ENCODE results near the gene ZNF511.

GRCh38 chr10:133344236-133344635, 35.5 kb downstream of the ZNF511 start:
- TF ChIP-seq, protein P1, sequence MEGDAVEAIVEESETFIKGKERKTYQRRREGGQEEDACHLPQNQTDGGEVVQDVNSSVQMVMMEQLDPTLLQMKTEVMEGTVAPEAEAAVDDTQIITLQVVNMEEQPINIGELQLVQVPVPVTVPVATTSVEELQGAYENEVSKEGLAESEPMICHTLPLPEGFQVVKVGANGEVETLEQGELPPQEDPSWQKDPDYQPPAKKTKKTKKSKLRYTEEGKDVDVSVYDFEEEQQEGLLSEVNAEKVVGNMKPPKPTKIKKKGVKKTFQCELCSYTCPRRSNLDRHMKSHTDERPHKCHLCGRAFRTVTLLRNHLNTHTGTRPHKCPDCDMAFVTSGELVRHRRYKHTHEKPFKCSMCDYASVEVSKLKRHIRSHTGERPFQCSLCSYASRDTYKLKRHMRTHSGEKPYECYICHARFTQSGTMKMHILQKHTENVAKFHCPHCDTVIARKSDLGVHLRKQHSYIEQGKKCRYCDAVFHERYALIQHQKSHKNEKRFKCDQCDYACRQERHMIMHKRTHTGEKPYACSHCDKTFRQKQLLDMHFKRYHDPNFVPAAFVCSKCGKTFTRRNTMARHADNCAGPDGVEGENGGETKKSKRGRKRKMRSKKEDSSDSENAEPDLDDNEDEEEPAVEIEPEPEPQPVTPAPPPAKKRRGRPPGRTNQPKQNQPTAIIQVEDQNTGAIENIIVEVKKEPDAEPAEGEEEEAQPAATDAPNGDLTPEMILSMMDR (IDR thresholded peaks at IDR 0.05) = no peak
- TF ChIP-seq POLR2AphosphoS5 (IDR thresholded peaks at IDR 0.05) = no peak

Measured in upper lobe of left lung (tissue), 4 donors.